IPS DF 6.9 (cell line): ENCODE data around the gene S100B.

ENCODE experiments used
- DNase-seq: peaks from one replicate; pipeline ENCODE4 v3.0.0-alpha.2; 2013; ENCODE audit warnings: low read depth, low spot score
- H3K27ac ChIP-seq: one replicate; pipeline ENCODE4 v1.5.1; 2013; ENCODE audit warnings: low read length, control low read depth
- H3K27me3 ChIP-seq: 2 replicates; pipeline ENCODE4 v1.6.1; 2013; ENCODE audit warnings: mild to moderate bottlenecking, low read length; ENCODE audit not compliant: control insufficient read depth, insufficient read depth
- H3K36me3 ChIP-seq: 2 replicates; pipeline ENCODE4 v1.6.1; 2013; ENCODE audit warnings: low read length; ENCODE audit not compliant: control insufficient read depth, insufficient read depth
- H3K4me1 ChIP-seq: 2 replicates; pipeline ENCODE4 v1.6.1; 2013; ENCODE audit warnings: low read length; ENCODE audit not compliant: control insufficient read depth, insufficient read depth
- H3K4me3 ChIP-seq: 2 replicates; pipeline ENCODE4 v1.5.1; 2013; ENCODE audit warnings: mild to moderate bottlenecking, low read length
- H3K9me3 ChIP-seq: 2 replicates; pipeline ENCODE4 v1.6.1; 2013; ENCODE audit warnings: low read length, inconsistent platforms; ENCODE audit not compliant: control insufficient read depth, insufficient read depth
- WGBS: extraction: QIAGEN DNeasy Blood & Tissue Kit; methylation state at CpG from one replicate; pipeline ENCODE4 v1.1.7; 2013; ENCODE audit warnings: mixed read lengths, missing lambda C conversion rate; ENCODE audit not compliant: insufficient read length, insufficient coverage; 5-methylcytosine and 5-hydroxymethylcytosine counted together

S100B gene

GRCh38 chr21:46604975-46605766 is at the start of gene S100B:
TSS of gene S100B (minus strand) at chr21:46605082. CDS start at chr21:46602415, 2,667 bp downstream.
- Histone ChIP-seq H3K9me3 (no peaks in the 10 kb centered on the region), H3K27ac (no peak within 1 kb of the TSS), H3K27me3 (no peaks in the 10 kb centered on the region), H3K4me3 (no peak within 1 kb of the TSS), H3K4me1 (peaks cover 2% of the 10 kb centered on the region), H3K36me3 (no peaks in the 10 kb centered on the region)
- no CpG with 5 or more reads among the region's 15 CpGs for WGBS
- DNase-seq: no peak

- Histone ChIP-seq H3K4me1 (no peaks in the 10 kb centered on the region), H3K9me3 (no peaks in the 10 kb centered on the region), H3K27me3 (no peaks in the 10 kb centered on the region; the same call in 1 of the 2 replicates), H3K27ac (no peak overlapping the region), H3K36me3 (peaks cover 30% of the 10 kb centered on the region), H3K4me3 (no peak overlapping the region)
- DNase-seq: no peak
- no CpG with 5 or more reads among the region's 7 CpGs for WGBS
These were observed 46.2 kb upstream of the S100B start for GRCh38 chr21:46651121-46651520.

GRCh38 chr21:46650476-46651098 is 45.7 kb upstream of the S100B start:
- no CpG with 5 or more reads among the region's 14 CpGs for WGBS
- H3K36me3 ChIP-seq: peaks cover 33% of the 10 kb centered on the region

DNA sequence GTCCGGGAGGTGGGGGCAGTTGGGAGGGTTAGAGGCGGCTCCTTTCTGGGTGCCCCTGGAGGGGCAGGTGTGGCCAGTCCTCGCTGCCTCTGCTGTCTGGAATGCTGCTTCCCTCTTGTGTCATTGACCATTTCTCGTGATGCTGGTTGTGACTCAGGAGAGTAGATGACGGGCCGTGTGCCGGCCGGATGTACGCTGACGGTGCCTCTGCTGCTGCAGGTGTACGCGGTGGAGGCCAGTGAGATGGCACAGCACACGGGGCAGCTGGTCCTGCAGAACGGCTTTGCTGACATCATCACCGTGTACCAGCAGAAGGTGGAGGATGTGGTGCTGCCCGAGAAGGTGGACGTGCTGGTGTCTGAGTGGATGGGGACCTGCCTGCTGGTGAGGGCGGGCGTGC is 44.5 kb upstream of the S100B start:
- no peak overlapping the region; the same call in 1 of the 2 replicates for H3K4me3 ChIP-seq
- H3K36me3 ChIP-seq: peaks cover 34% of the 10 kb centered on the region
- no peaks in the 10 kb centered on the region; the same call in 1 of the 2 replicates for H3K27me3 ChIP-seq
- no peaks in the 10 kb centered on the region for H3K9me3 ChIP-seq
- DNase-seq: no peak
- no peak overlapping the region for H3K27ac ChIP-seq
- WGBS: no CpG with 5 or more reads among the region's 19 CpGs
- no peaks in the 10 kb centered on the region for H3K4me1 ChIP-seq

More at GRCh38 chr21:46650476-46651098, 45.7 kb upstream of the S100B start:
- Histone ChIP-seq H3K9me3 (no peaks in the 10 kb centered on the region), H3K4me1 (no peaks in the 10 kb centered on the region), H3K27ac (no peak overlapping the region), H3K27me3 (no peaks in the 10 kb centered on the region; the same call in 1 of the 2 replicates), H3K4me3 (no peak overlapping the region)
- no peak for DNase-seq

- Histone ChIP-seq H3K27ac (no peak overlapping the region), H3K36me3 (peaks cover 37% of the 10 kb centered on the region), H3K4me1 (no peaks in the 10 kb centered on the region), H3K4me3 (no peak overlapping the region), H3K9me3 (no peaks in the 10 kb centered on the region), H3K27me3 (no peaks in the 10 kb centered on the region; the same call in 1 of the 2 replicates)
- no CpG with 5 or more reads among the region's 27 CpGs for WGBS
- DNase-seq: no peak
These were observed 43.7 kb upstream of the S100B start for GRCh38 chr21:46648539-46648938.

DNA sequence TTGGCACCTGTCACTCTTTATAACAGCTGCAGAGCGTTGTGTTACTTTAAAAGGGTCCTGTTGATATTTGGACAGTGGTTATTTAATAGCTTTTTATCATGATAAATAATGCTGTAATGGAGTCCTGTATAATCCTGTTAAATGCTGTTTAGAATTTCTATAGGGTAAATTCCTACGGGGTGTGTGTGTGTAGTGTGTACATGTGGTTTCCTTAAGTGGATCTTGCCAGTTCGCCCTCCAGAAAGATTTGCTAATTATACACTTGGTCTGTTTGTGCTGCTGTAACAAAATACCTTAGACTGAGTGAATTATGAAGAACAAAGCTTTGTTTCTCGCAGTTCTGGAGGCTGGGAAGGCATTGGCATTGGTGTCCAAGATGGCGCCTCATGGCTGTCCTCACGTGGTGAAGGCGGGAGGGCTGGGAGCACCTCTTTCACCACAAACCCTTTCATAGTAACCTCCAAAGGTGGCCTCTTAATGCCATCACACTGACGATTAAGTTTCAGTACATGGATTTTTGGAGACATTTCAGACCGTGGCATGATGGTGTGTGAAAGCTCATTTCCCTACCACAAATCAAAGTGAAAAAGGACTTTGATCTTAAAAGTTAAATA is 41.8 kb upstream of the S100B start:
- Histone ChIP-seq H3K4me3 (no peak overlapping the region), H3K27ac (no peak overlapping the region), H3K9me3 (no peaks in the 10 kb centered on the region), H3K36me3 (peaks cover 34% of the 10 kb centered on the region), H3K27me3 (no peaks in the 10 kb centered on the region; the same call in 1 of the 2 replicates), H3K4me1 (no peaks in the 10 kb centered on the region)
- WGBS: no CpG with 5 or more reads among the region's 9 CpGs
- no peak for DNase-seq

DNA sequence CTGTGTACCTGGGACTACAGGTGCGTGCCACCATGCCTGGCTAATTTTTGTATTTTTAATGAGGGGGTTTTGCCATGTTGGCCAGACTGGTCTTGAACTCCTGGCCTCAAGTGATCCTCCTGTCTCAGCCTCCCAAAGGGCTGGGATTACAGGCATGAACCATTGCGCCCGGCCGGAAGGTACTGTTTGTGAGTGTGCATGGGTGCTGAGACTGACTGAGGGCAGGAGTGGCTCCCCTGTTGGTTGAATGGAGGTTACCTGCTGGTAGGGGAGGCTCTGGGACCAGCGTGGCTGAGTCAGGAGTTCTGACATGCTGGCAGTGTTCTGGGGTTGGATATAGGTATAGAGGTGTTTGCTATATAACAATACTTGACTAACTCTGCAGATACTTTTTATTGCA is 41.0 kb upstream of the S100B start:
- no peak for DNase-seq
- Histone ChIP-seq H3K27ac (no peak overlapping the region), H3K9me3 (no peaks in the 10 kb centered on the region), H3K4me3 (no peak overlapping the region), H3K4me1 (no peaks in the 10 kb centered on the region), H3K27me3 (no peaks in the 10 kb centered on the region; the same call in 1 of the 2 replicates), H3K36me3 (peaks cover 29% of the 10 kb centered on the region)
- no CpG with 5 or more reads among the region's 5 CpGs for WGBS

DNA sequence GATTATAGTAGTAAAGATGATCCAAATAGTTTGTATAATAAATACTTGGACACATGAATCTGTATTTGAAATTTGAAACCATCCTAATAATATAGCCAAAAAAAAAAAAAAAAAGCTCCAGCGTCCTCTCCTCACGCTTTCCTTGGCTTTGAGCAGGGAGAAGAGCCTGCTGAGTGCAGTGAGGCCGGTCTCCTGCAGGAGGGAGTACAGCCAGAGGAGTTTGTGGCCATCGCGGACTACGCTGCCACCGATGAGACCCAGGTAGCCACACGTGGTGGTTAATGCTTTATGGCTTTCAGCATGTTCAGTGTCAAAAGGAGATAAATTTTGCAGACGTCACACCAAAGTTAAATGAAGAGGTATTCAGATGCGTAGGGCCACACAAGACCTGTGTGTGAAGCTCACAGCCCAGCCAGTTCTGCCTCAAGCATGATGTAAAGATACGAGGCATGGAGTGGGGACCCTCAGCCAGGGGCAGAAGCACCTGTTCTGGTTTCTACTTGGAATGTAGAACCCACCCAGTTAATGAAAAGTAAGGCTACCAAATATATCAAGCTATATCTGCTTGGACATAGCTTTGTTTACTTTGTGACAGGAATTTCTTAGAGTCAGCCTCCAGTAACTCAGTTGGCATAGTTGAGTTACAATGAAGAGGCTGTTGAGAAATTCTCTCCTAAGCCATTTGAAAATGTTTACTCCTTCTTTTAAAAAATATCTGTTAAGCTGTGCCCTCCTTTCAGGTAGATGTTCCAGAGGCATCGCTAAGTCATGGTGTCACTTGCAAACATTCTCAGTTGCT is 38.7 kb upstream of the S100B start:
- no peaks in the 10 kb centered on the region for H3K4me1 ChIP-seq
- no peak overlapping the region for H3K4me3 ChIP-seq
- H3K27ac ChIP-seq: no peak overlapping the region
- peaks cover 13% of the 10 kb centered on the region for H3K36me3 ChIP-seq
- no CpG with 5 or more reads among the region's 12 CpGs for WGBS
- no peak for DNase-seq
- H3K27me3 ChIP-seq: no peaks in the 10 kb centered on the region
- no peaks in the 10 kb centered on the region for H3K9me3 ChIP-seq

GRCh38 chr21:46641656-46642055 is 36.8 kb upstream of the S100B start:
- Histone ChIP-seq H3K36me3 (peaks cover 9% of the 10 kb centered on the region), H3K27me3 (no peaks in the 10 kb centered on the region), H3K27ac (no peak overlapping the region), H3K4me3 (no peak overlapping the region), H3K4me1 (no peaks in the 10 kb centered on the region), H3K9me3 (no peaks in the 10 kb centered on the region)
- DNase-seq: no peak
- no CpG with 5 or more reads among the region's 8 CpGs for WGBS
